ENCODE results near the gene PHF20.
A peak's percentile ranks its signal among the peaks of the same experiment; 100 is the strongest.
"Not testable (repeated sequence)": the region's sequence is repeated elsewhere in the genome, so short reads cannot be mapped to it uniquely, and the experiment has no call there.

PHF20 gene

GRCh38 chr20:35773154-35773751 lies 1.4 kb downstream of the PHF20 start:
- H3K4me3 ChIP-seq (ENCODE audit: low read depth, low read length): peak overlapping the region; percentile 90

GRCh38 chr20:35774391-35774790 lies 2.6 kb downstream of the PHF20 start:
- no peak overlapping the region for H3K4me3 ChIP-seq (ENCODE audit: low read depth, low read length)

DNA sequence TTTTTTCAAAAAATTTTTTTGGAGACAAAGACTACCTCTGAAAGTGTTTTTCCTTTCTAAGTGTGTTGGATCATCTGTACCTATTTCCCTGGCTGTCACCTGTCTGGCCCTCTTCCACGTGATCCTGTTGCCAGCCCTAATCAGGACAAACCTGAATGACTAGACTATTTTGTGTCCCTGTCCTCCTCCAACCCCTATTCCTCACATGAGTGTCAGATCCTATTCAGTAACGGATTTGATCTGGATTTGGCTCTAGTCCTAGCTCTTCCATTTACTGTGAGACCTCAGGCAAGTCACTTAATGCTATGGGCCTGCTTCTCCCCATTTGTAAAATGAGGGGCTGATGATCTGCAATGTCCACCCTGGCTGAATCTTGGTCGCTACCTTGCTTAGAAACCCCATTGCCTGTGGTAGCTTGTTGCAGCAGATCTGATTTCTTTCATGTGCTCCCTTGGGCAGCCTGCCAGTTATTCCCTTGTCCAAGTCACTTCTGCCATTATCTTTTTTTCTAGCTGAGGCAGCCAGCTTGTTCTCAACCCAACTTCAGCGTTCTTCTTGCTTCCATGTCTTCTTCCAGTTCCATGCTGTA lies 4.8 kb downstream of the PHF20 start:
- H3K4me3 ChIP-seq (ENCODE audit: low read depth, low read length): no peak overlapping the region

DNA sequence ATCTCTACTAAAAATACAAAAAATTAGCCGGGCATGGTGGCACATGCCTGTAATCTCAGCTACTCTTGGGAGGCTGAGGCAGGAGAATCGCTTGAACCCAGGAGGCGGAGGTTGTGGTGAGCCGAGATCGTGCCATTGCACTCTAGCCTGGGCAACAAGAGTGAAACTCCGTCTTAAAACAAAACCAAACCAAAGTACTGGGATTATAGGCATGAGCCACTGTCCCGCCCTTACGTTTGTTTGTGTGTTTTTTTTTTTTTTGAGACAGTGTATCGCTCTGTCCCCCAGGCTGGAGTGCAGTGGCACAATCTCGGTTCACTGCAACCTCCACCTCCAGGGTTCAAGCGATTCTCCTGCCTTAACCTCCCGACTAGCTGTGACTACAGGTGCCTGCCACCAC lies 12.0 kb downstream of the PHF20 start:
- not testable (repeated sequence) for H3K4me3 ChIP-seq (ENCODE audit: low read depth, low read length)

- not testable (repeated sequence) for H3K4me3 ChIP-seq (ENCODE audit: low read depth, low read length)
Observed at GRCh38 chr20:35785541-35785940, 13.7 kb downstream of the PHF20 start.

GRCh38 chr20:35788796-35789195 lies 17.0 kb downstream of the PHF20 start:
- no peak overlapping the region for H3K4me3 ChIP-seq (ENCODE audit: low read depth, low read length)

GRCh38 chr20:35791097-35791496 lies 19.3 kb downstream of the PHF20 start:
- no peak overlapping the region for H3K4me3 ChIP-seq (ENCODE audit: low read depth, low read length)

GRCh38 chr20:35791821-35792220 lies 20.0 kb downstream of the PHF20 start:
- no peak overlapping the region for H3K4me3 ChIP-seq (ENCODE audit: low read depth, low read length)

DNA sequence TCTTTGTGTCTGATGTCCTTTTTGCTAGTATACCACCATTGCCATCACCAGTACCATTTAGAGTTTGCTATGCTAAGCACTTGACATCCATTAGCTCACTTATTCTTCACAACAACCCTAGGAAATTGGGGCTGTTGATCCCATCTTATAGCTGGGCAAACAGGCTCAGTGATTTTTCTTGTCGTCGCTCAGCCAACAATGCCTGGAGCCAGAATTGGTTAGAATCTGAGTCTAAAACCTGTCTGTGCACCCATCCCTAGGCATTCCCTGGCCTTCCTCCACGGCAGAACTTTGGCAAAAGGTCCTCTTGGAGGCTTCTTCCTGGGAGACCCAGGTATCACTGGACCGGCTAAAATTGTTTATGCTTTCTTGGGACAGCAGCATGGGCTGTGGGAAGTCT lies 20.9 kb downstream of the PHF20 start:
- H3K4me3 ChIP-seq (ENCODE audit: low read depth, low read length): no peak overlapping the region

GRCh38 chr20:35796571-35796970 lies 24.8 kb downstream of the PHF20 start:
- no peak overlapping the region for H3K4me3 ChIP-seq (ENCODE audit: low read depth, low read length)

DNA sequence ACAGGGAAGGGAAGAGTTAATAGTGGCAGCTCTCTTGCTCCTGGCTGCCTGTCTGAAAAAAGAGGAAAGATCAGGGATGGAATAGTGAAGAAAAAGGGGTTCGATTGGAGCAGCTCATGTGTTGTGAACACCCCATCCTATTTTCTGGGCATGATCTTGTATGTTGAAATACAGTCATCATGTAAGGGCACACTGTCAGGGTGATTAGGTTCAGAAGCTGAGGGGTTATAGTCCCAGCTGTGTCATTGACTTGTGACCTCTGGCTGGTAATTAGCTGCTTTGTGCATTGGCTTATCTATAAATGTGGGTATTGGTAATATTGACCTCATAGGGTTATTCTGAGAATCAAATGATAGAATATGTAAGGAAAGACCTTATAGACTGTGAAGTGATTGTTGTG lies 30.1 kb downstream of the PHF20 start:
- H3K4me3 ChIP-seq (ENCODE audit: low read depth, low read length): no peak overlapping the region

DNA sequence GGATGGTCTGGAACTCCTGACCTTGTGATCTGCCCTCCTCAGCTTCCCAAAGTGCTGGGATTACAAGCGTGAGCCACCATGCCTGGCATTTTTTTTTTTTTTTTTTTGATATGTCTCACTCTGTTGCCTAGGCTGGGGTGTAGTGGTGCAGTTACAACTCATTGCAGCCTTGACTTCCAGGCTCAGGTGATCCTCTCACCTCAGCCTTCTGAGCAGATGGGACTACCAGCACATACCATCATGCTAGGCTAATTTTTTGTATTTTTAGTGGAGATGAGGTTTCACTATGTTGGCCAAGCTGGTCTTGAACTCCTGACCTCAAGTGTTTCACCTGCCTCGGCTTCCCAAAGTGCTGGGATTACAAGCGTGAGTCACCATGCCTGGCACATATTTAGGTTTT lies 34.3 kb downstream of the PHF20 start:
- no peak overlapping the region for H3K4me3 ChIP-seq (ENCODE audit: low read depth, low read length)

DNA sequence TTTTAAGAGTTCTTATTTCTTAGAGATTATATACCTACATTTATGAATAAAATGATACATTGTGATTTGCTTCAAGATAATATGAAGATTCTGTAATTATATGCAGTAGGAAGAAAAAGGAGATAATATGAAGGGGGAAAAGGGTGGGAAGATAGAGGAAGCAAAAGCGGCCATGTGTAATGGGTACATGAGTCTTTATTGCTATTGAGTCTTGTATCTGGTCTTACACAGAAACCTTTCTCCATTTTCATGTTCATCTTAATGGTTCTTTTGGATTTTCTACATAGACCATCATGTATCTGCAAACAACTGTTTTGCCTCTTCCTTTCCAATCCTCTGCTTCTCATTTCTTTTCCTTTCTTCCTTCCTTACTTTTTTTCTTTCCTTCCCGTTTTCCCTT lies 36.1 kb downstream of the PHF20 start:
- H3K4me3 ChIP-seq (ENCODE audit: low read depth, low read length): no peak overlapping the region

- no peak overlapping the region for H3K4me3 ChIP-seq (ENCODE audit: low read depth, low read length)
Observed at GRCh38 chr20:35820715-35821114, 48.9 kb downstream of the PHF20 start.

- H3K4me3 ChIP-seq (ENCODE audit: low read depth, low read length): no peak overlapping the region
Observed at GRCh38 chr20:35821807-35822242, 50.0 kb downstream of the PHF20 start.

- no peak overlapping the region for H3K4me3 ChIP-seq (ENCODE audit: low read depth, low read length)
Observed at GRCh38 chr20:35823147-35823546, 51.3 kb downstream of the PHF20 start.

GRCh38 chr20:35823937-35824336 lies 52.1 kb downstream of the PHF20 start:
- H3K4me3 ChIP-seq (ENCODE audit: low read depth, low read length): no peak overlapping the region

GRCh38 chr20:35826397-35826998 lies 54.7 kb downstream of the PHF20 start:
- H3K4me3 ChIP-seq (ENCODE audit: low read depth, low read length): no peak overlapping the region

DNA sequence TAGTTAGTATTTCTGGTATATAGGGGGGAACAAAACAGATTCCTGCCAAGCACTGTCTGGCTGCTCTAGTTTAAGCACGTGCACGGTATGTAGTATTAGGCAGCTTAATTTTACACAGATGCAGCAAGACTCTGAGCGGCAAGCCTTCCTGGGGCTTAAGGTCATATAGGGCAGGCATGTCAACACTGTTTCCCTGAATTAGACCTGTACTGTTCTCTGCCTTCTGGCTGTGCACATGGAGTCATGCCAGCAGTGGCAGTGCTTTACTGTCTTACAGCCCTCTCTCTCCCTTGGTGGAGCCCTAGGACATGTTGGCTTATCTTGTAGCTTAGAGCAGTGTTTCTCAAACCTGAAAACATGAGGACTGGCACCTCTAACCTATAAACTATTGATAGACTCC lies 56.6 kb downstream of the PHF20 start:
- H3K4me3 ChIP-seq (ENCODE audit: low read depth, low read length): no peak overlapping the region

- no peak overlapping the region for H3K4me3 ChIP-seq (ENCODE audit: low read depth, low read length)
Observed at GRCh38 chr20:35828916-35829315, 57.1 kb downstream of the PHF20 start.

DNA sequence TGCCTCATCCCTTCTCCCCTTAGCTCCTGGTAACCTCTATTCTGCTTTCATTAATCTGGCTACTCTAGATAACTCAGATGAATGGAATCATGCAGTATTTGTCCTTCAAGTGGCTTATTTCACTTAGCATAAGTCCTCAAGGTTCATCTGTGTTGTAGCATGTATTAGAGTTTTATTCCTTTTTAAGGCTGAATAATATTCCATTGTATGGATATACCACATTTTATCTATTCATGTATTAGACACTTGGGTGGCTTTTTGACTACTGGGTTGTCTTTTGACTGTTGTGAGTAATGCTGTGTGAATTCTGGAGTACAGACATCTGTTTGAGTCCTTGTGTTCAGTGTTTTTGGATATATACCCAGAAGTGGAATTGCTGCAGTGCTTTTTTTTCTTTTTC lies 58.4 kb downstream of the PHF20 start:
- no peak overlapping the region for H3K4me3 ChIP-seq (ENCODE audit: low read depth, low read length)

GRCh38 chr20:35831029-35831428 lies 59.2 kb downstream of the PHF20 start:
- no peak overlapping the region for H3K4me3 ChIP-seq (ENCODE audit: low read depth, low read length)

DNA sequence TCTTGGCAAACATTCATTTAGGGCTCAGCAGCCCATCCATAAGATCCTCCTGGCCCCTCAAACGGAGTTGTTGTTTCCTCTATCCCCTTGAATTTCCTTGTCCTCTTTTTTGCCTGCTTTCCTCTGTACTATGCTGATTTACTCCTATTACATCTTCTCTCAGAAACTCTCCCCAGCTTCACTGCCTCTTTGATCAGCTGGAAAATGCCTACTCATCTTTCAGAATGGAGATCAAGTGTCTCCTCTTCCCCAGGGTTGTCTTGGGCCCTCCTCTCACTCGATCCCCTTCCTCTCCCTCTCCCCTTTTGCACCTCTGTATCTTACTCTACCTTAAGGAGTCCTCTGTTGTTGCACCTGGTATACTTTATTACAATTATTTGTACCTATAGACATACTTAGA lies 60.2 kb downstream of the PHF20 start:
- H3K4me3 ChIP-seq (ENCODE audit: low read depth, low read length): no peak overlapping the region
